Activated naive CD8-positive, alpha-beta T cell treated with anti-CD3 and anti-CD28 coated beads, Interleukin-2, amount 10 ng/mL, durations not matched to agents 7 days and 5 days (primary cell): ENCODE measurements around the gene RPL27A. TPM values are rescaled to one million over a fixed set of nuclear protein-coding genes. Genes with fewer than 3 reads are reported as not detected.

Source experiments
- ATAC-seq: fragments of 150-1000 bp; cut with Tn5 transposase; one replicate; pipeline ENCODE4 v1.10.0; 2021; ENCODE audit warnings: low read depth, moderate library complexity
- POLR2A ChIA-PET: fragments of 350-600 bp; sonication (Branson Sonifier 250); formaldehyde crosslinking; loops from one replicate; lab custom pipeline; 2021; ENCODE audit warnings: antibody characterized with exemption; lab: Charles Lee
- DNase-seq: peaks from one replicate; pipeline ENCODE4 v3.0.0; 2021
- H3K27ac Mint-ChIP-seq: one replicate; pipeline ENCODE4 v1.8.0; 2022; ENCODE audit warnings: mild to moderate bottlenecking, mixed read lengths
- H3K27me3 Mint-ChIP-seq: one replicate; pipeline ENCODE4 v1.8.0; 2022; ENCODE audit warnings: mild to moderate bottlenecking, moderate library complexity, mixed read lengths
- H3K36me3 Mint-ChIP-seq: one replicate; pipeline ENCODE4 v1.8.0; 2021; ENCODE audit warnings: mild to moderate bottlenecking, mixed read lengths
- H3K4me1 Mint-ChIP-seq: one replicate; pipeline ENCODE4 v1.8.0; 2021; ENCODE audit warnings: mixed read lengths
- H3K4me3 Mint-ChIP-seq: one replicate; pipeline ENCODE4 v1.8.0; 2022; ENCODE audit warnings: mild to moderate bottlenecking, moderate library complexity, mixed read lengths
- H3K9me3 Mint-ChIP-seq: one replicate; pipeline ENCODE4 v1.8.0; 2021; ENCODE audit warnings: mixed read lengths
- total RNA-seq, 2 experiments: library from RNA; stranded (reverse); gene quantifications; one replicate each; pipeline ENCODE4 v1.2.3, GENCODE V29; 2021

RPL27A gene
- 1,000 to 10,000 TPM in 1 of 2 experiments, 100 to 1,000 TPM in 1; 981 to 1,044 TPM for total RNA-seq

DNA sequence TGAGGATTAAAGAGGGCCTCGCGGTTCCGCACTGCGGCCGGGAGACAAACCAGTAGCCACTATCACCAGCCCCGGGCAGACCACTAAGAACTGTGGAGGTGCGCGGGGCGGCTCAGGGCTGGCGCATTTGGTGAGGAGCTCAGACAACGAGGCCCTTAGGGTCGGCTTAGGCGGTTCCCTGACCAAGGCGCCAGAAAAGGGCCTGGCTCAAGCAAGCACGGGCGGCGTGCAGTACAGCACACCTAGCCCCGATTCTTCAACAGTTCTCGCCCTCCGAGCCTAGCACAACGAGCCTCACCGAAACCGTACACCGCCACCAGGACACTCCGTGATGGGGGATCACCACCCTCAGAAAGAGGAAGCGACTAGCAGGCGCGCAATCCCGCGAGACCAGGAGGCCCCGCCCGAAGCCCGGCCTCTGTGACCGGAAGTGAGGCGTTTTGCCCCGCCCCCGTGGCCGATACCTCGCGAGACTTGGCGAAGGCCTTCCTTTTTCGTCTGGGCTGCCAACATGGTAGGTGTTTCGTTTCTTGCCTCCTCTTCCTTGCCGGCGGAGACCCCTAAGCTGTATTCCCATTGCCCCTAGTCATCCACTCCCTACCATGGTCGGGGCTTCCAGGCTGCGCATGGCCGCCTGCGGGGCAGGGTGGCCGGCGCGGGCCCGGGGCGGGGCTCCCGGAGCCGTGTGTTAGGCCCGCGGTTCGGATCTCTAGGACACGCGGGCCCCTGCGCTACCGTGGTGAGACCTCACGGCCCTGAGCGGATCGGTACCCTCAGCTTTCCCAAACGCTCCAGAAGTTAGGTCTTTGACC is at the start of gene RPL27A, which contains the start of gene TRIM66:
TSS of gene RPL27A (plus strand) at position 490 of the 812 bp plus-strand sequence. CDS start at position 512, 22 bp downstream.
TSS of gene TRIM66 (minus strand) at position 363 of the 812 bp plus-strand sequence. CDS start 10,391 bp downstream, outside the sequence.
- Mint-ChIP-seq H3K27me3 (no peaks in the 10 kb centered on the region), H3K36me3 (peaks cover 41% of the 10 kb centered on the region), H3K4me3 (peak within 1 kb of the TSS; percentile 98), H3K27ac (peak within 1 kb of the TSS; percentile 92), H3K4me1 (peaks cover 42% of the 10 kb centered on the region), H3K9me3 (peaks cover 1% of the 10 kb centered on the region)
- ATAC-seq = peak; percentile 94
- peak; percentile 99 for DNase-seq
- POLR2A ChIA-PET = interaction anchor here (0.6 to 3.1 kb wide), 25 partner anchors 9 to 778 kb away, joined by 3 to 28 read pairs (median 5); partner anchors contain the start of genes AKIP1, EIF3F, STK33 and TMEM41B

DNA sequence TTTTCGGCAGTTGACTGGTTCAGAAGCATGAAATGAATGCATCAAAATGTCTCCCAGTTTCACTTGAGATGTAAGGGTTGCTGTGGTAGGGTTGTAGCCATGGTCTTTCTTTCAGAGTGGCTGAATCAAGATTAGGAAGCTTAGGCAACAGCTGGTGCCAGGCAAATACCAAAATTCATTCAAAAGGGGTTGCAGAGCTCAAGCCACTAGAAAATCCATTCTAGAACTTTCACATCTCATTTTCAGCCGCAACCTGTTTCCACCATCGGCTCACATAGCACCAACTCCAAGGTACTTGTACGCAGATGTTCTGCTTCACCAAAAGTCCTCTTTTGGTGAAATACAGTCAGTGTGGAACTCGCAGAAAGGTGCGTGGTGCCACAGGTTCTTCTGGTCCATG is 48.1 kb upstream of the RPL27A start:
- POLR2A ChIA-PET = no interaction called here
- no peaks in the 10 kb centered on the region for H3K9me3 Mint-ChIP-seq
- no peaks in the 10 kb centered on the region for H3K27me3 Mint-ChIP-seq
- H3K27ac Mint-ChIP-seq = no peak overlapping the region
- DNase-seq (no peak), ATAC-seq (no peak)
- peaks cover 43% of the 10 kb centered on the region for H3K36me3 Mint-ChIP-seq
- H3K4me1 Mint-ChIP-seq = peaks cover 2% of the 10 kb centered on the region
- H3K4me3 Mint-ChIP-seq = no peak overlapping the region

DNA sequence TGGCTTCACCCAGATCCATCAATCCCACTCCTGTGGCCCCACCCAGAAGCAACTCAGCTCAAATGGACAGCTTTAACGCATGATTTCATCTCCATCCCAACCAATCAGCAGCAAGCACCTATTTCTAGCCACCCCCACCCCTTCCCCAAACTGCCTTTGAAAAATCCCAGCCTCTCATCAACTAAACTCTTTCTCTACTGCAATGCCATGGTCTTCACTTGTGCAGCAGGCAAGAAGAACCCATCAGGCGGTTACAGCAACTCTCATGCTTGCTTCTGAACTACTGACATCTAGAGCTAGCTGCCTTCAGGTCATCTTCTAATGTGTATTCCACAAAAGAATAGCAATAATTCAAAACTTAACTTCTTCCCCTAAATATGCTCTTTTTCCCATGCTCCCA is 46.5 kb upstream of the RPL27A start:
- DNase-seq (no peak), ATAC-seq (no peak)
- Mint-ChIP-seq H3K4me1 (peaks cover 3% of the 10 kb centered on the region), H3K36me3 (peaks cover 44% of the 10 kb centered on the region), H3K9me3 (no peaks in the 10 kb centered on the region), H3K4me3 (no peak overlapping the region), H3K27ac (no peak overlapping the region), H3K27me3 (no peaks in the 10 kb centered on the region)
- POLR2A ChIA-PET = no interaction called here

DNA sequence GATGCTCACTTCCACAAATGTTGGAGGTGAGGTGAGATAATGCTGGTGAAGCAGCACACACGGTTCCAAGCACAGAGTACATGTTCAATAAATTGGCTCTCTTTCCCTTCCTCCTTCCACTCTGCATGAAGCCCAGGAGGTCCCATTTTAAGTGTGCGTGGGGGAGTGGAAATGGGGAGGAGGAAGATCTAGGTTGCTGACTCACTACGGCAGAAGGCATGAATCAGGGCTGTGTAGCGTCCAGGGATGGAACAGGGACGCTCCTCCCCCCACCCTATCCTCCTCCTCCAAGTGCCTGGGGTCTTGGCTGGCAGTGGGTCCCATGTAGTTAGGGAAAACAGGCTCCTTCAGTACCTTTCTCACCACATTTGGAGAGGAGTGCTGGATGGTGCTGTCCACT is 44.3 kb upstream of the RPL27A start:
- Mint-ChIP-seq H3K27ac (no peak overlapping the region), H3K4me1 (peaks cover 9% of the 10 kb centered on the region), H3K4me3 (no peak overlapping the region), H3K27me3 (no peaks in the 10 kb centered on the region), H3K9me3 (no peaks in the 10 kb centered on the region), H3K36me3 (peaks cover 45% of the 10 kb centered on the region)
- DNase-seq (no peak), ATAC-seq (no peak)
- POLR2A ChIA-PET = no interaction called here

DNA sequence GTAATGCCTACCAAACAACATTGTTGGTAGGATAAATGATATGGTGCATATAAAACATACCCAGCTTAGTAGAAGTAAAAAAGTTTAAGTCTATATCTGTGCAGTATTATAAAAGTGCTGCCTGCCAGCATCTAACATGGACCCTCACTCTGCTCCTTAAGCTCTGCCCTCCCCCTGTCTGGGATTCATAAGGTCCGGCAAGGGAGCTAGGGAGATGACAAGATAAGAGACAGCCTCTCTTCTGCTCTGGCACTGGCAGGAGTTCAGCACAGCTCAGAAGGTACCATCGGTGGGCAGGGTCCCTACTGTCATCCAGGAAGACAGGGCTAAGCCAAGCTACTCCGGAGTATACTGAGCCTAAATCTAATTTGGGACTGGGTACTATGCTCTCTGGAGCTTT is 42.9 kb upstream of the RPL27A start:
- H3K4me1 Mint-ChIP-seq = peaks cover 9% of the 10 kb centered on the region
- H3K27me3 Mint-ChIP-seq = no peaks in the 10 kb centered on the region
- H3K9me3 Mint-ChIP-seq = no peaks in the 10 kb centered on the region
- DNase-seq = no peak
- ATAC-seq = no peak
- H3K36me3 Mint-ChIP-seq = peaks cover 45% of the 10 kb centered on the region
- no peak overlapping the region for H3K4me3 Mint-ChIP-seq
- no peak overlapping the region for H3K27ac Mint-ChIP-seq
- POLR2A ChIA-PET = interaction anchor here (0.5 to 1.2 kb wide), 2 partner anchors 29 to 43 kb away, joined by 3 to 5 read pairs; partner anchors contain the start of genes RPL27A and TRIM66

DNA sequence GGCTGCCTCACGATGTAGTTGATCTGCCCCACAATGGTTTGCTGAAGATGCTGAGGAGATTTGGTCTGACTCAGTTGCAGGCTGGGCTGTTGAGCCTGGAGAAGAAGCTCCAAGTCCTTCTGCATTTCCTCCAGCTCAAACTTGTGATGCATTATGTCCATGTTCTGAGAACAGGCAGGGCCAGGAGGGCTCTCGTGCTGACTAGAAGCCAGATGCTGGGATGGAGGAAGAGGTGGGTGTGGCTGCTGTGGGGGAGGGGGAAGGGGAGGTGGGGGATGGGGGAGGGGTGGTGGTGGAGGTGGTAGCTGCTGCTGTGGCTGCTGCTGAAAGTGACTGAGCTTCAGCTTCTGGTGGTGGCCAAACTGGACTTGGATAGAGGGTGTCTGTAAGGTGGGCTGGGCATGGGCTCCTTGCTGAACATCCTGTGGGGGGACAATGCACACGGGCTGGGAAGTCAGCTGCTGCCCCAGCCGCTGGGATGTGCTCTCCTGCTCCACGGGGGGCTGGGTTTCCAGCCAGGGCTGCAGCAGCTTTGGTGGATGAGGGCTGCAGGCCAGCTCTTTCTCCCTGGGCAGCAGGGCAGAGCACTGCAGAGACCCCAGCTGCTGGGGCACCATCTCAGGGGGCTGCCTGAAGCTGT is 42.2 kb upstream of the RPL27A start:
- no peaks in the 10 kb centered on the region for H3K27me3 Mint-ChIP-seq
- H3K9me3 Mint-ChIP-seq = no peaks in the 10 kb centered on the region
- no peak overlapping the region for H3K4me3 Mint-ChIP-seq
- ATAC-seq (no peak), DNase-seq (no peak)
- peaks cover 9% of the 10 kb centered on the region for H3K4me1 Mint-ChIP-seq
- POLR2A ChIA-PET = interaction anchor here (1.2 kb wide), 1 partner anchor 42 kb away, joined by 5 read pairs; the partner anchor contains the start of genes RPL27A and TRIM66
- no peak overlapping the region for H3K27ac Mint-ChIP-seq
- peaks cover 38% of the 10 kb centered on the region for H3K36me3 Mint-ChIP-seq

DNA sequence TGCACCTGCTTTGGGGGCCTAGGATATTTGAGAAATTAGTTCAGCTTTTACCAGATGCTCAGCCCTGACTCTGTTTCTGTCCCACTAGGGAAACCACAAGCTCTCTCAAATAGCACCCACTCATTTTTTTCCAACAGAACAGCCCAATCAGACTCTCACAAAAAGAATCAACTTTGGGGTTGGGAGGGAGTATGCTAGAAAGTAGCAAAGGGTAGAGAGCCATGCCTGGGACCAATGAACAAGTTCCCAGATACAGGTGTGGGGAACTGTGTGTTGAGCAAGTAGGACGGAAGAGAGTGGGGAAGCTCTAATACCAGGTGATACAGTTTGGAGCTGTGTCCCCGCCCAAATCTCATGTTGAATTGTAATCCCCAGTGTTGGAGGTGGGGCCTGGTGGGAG is 41.3 kb upstream of the RPL27A start:
- DNase-seq = no peak
- ATAC-seq = no peak
- peaks cover 31% of the 10 kb centered on the region for H3K36me3 Mint-ChIP-seq
- H3K27me3 Mint-ChIP-seq = no peaks in the 10 kb centered on the region
- H3K9me3 Mint-ChIP-seq = no peaks in the 10 kb centered on the region
- H3K4me3 Mint-ChIP-seq = no peak overlapping the region
- H3K27ac Mint-ChIP-seq = no peak overlapping the region
- POLR2A ChIA-PET = no interaction called here
- peaks cover 9% of the 10 kb centered on the region for H3K4me1 Mint-ChIP-seq

DNA sequence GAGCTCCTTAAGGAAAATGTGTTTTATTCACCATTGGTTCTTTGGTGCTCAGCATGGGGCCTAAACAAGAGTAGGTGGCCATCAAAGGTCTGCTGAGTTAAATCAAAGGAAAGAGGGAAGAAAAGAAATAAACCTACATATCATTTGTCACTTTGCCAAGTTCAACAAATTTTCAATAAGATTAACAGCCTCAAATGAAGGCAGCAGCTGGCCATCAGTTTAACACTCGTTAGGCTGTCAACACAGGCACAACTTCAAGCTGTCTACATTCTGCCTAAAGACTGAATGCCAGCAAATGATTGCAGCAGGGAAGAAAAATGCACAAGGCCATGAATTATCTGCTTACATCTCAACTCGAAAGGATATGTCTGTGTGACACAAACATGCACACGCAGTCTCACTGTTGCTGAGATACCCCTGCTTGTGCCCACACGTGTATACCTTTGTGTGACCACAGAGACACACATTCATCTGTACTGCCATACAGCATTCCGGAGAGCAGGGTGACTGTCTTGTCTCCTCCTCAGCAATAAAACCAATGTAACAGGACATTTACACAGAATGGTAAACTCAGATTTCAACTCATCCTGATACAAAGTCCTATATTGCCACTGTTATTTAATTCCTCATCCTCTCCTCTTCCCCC is 40.3 kb upstream of the RPL27A start:
- Mint-ChIP-seq H3K36me3 (peaks cover 28% of the 10 kb centered on the region), H3K27ac (no peak overlapping the region)

DNA sequence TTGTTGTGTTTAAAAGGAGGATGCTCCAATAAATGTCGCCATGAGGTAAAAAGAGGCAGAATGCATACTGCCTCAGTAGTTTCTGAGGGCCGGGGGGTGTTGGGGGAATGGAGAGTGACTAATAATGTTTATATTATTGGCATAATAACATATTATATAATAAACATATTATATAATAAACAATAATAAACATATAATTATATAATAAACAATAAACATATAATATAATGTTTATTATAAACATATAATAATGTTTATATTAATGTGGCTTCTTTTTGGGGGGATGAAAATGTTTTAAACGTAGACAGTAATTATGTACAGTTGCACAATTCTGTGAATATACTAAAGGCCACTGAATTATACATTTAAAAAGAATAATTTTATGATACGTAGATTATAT is 35.7 kb upstream of the RPL27A start:
- H3K27me3 Mint-ChIP-seq = no peaks in the 10 kb centered on the region
- DNase-seq = no peak
- H3K36me3 Mint-ChIP-seq = peaks cover 33% of the 10 kb centered on the region
- H3K27ac Mint-ChIP-seq = no peak overlapping the region
- H3K4me3 Mint-ChIP-seq = no peak overlapping the region
- peaks cover 8% of the 10 kb centered on the region for H3K4me1 Mint-ChIP-seq
- ATAC-seq = no peak
- POLR2A ChIA-PET = no interaction called here
- no peaks in the 10 kb centered on the region for H3K9me3 Mint-ChIP-seq

More for the DNA sequence above, 40.3 kb upstream of the RPL27A start:
- no peak overlapping the region for H3K4me3 Mint-ChIP-seq
- ATAC-seq (no peak), DNase-seq (no peak)
- no peaks in the 10 kb centered on the region for H3K27me3 Mint-ChIP-seq
- POLR2A ChIA-PET = no interaction called here
- H3K9me3 Mint-ChIP-seq = no peaks in the 10 kb centered on the region
- peaks cover 11% of the 10 kb centered on the region for H3K4me1 Mint-ChIP-seq

DNA sequence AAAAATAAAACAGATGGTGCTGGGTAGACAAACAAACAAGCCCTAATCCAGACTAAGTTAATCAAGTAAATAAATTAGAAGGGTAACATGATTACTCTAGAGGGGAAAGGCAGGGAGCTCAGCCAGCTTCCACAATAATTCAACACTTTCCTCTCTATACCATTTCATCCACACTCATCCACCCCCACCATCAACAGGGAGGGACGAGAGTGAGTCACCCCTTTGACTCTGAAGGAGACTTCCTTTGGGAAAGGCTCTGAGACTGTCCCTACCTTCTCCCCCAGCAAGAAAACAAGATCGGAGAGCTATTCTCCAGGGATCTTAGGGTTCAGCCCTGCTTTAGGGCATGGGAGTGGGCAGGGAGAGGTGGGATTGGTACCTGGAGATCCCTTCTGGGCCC is 33.2 kb upstream of the RPL27A start:
- no peak overlapping the region for H3K4me3 Mint-ChIP-seq
- H3K9me3 Mint-ChIP-seq = no peaks in the 10 kb centered on the region
- peaks cover 35% of the 10 kb centered on the region for H3K36me3 Mint-ChIP-seq
- POLR2A ChIA-PET = no interaction called here
- DNase-seq (no peak), ATAC-seq (no peak)
- H3K4me1 Mint-ChIP-seq = peaks cover 6% of the 10 kb centered on the region
- no peaks in the 10 kb centered on the region for H3K27me3 Mint-ChIP-seq
- no peak overlapping the region for H3K27ac Mint-ChIP-seq

DNA sequence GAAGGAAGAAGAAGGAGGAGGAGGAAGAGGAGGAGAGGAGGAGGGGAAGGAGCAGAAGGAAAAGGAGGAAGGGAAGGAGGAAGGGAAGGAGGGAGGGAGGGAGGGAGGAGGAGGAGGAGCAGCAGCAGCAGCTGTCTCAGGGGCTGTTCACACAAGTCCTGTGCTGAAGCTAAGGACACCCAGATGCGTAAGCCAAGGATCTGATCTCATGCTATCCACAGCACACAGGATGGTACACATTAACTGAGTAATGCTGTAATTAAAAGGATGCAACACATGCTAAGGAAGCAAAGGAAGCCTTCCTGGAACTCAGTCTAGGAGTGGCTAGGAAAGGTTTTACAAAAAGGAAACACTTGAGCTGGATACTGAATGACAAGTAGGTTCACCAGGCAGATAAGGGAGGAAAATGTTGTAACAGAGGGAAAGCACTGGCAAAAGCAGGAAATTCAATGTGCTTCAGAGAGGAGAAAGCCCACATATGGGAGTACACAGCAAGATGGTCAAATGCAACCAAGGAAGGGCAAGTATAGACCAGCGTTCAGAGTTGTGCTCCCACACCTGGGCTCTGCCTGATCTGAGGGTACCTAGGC is 32.1 kb upstream of the RPL27A start:
- Mint-ChIP-seq H3K4me1 (peaks cover 6% of the 10 kb centered on the region), H3K4me3 (no peak overlapping the region), H3K36me3 (peaks cover 35% of the 10 kb centered on the region), H3K27me3 (no peaks in the 10 kb centered on the region), H3K27ac (no peak overlapping the region), H3K9me3 (no peaks in the 10 kb centered on the region)
- DNase-seq (no peak), ATAC-seq (no peak)
- POLR2A ChIA-PET = no interaction called here

DNA sequence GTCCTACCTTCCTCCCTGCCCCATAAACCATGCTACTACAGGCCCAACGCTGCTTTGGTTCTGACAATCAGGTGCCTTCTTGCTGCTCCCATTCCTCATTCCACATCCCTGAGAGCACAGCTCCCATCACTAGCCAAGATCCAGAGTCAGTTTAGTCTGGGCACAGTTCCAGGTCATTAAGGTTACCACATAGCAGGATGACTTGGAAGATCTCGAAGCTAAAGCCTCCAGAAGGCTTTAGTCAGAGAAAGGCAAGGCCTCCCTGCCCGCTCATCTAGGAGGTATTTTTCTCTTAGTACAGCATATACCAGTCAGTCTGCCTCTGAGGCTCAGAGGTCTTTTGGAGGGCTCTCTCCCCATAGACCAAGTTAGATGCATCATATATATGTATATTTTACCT is 30.5 kb upstream of the RPL27A start:
- H3K36me3 Mint-ChIP-seq = peaks cover 32% of the 10 kb centered on the region
- H3K4me1 Mint-ChIP-seq = peaks cover 7% of the 10 kb centered on the region
- ATAC-seq = no peak
- H3K9me3 Mint-ChIP-seq = no peaks in the 10 kb centered on the region
- H3K4me3 Mint-ChIP-seq = no peak overlapping the region
- H3K27me3 Mint-ChIP-seq = no peaks in the 10 kb centered on the region
- H3K27ac Mint-ChIP-seq = peak overlapping the region; percentile 44
- POLR2A ChIA-PET = interaction anchor here (0.6 kb wide), 1 partner anchor 308 kb away, joined by 3 read pairs; no protein-coding TSS in a partner anchor
- no peak for DNase-seq

DNA sequence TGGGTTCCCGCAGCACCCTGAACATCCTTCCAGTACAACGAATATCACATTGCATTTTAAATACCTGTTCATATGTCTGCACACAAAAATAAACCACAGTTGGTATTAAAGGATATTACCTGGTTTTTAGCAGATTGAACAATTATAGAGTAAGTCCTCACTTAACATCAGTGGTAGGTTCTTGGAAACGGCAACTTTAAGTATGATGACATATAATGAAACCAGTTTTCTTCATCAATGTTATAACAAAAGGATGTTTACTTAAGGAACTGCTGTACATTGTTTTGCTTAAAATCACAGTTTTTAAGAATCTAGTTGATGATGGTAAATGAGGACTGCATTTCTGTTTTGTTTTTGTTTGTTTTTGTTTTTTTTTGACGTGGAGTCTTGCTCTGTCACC is 28.1 kb upstream of the RPL27A start:
- no peak for DNase-seq
- Mint-ChIP-seq H3K4me1 (peaks cover 2% of the 10 kb centered on the region), H3K27ac (no peak overlapping the region), H3K27me3 (no peaks in the 10 kb centered on the region), H3K4me3 (no peak overlapping the region), H3K9me3 (no peaks in the 10 kb centered on the region), H3K36me3 (peaks cover 18% of the 10 kb centered on the region)
- POLR2A ChIA-PET = no interaction called here
- no peak for ATAC-seq
